NCI-H1417 (cell line): Measurements from ENCODE around the gene NPHP3.
A peak's percentile ranks its signal among the peaks of the same experiment; 100 is the strongest.

ENCODE experiments used
- DNase-seq, 3 experiments: peaks; one replicate each; lab custom pipeline; 2025; lab: John Stamatoyannopoulos, UW

Gene NPHP3

DNA sequence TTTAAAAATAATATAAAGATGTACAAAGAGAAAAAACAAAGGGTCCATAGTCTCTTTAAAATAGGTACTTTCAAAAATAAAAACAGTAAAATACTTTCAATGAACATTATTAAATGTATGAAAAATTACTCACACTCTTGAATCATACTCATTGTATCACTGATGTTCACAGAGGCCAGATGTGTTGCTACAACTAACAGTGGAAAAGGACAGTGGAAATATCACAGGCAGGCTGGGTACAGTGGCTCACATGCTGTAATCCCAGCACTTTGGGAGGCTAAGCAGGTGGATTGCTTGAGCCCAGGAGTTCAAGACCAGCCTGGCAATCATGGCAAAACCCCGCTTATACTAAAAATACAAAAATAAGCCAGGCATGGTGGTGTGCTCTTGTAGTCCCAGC is 26.8 kb downstream of the NPHP3 start:
- no peak for DNase-seq

DNA sequence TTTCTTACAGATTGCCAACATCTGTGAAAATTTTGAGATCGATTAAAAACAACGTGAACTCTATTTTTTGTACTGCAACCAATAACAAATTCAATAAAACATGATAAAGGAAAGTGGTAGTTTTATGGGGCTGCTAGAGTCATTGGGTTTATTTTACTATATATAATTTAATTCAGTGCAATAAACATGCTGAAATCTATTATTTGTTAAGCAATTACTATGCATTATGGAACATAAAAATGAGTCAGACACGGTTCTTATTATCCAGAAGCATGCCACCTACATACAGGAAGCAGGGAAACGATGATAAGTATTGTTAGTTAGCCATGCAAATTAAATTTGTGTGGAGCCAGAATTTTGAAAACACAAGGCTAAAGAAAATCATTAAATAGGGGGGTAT is 27.2 kb downstream of the NPHP3 start:
- DNase-seq = peak in 1 of 3 experiments; percentile 29

DNA sequence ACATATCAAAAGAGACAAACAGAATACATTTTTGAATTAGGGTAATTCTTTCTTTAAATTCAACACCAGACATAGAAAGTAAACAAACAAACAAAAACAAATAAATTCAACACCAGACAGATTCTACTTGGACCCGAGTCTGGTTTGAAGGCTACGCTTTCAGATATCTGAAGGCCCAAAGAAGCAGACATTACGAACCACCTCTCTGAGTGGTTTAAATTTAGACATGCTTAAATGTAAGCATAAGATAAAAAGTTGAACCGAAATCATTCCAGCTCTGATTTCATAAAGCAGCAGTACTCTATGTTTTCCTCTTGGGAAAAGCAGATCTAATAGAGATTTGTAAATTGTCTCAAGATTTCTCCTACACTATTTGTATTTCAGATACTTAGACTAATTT is 32.2 kb downstream of the NPHP3 start:
- DNase-seq = no peak

DNA sequence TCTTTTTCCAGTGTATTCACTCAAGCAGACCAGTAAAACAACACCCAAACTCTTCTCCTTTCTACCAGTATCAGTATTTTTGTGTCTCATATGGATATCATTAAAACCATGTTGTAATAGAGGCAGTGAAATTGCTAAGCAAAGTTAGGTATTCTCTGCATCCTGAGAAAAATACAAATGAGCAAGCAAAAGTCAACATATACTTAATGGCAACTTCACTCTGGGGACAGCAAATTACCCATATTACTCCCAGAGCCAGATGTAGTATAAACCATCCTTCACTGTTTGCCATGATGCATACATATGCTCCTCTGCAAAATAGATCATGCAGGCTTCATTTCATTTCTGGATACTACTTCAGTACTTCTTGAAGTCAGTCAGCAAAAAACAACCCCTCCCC is 40.0 kb downstream of the NPHP3 start:
- DNase-seq = no peak

DNA sequence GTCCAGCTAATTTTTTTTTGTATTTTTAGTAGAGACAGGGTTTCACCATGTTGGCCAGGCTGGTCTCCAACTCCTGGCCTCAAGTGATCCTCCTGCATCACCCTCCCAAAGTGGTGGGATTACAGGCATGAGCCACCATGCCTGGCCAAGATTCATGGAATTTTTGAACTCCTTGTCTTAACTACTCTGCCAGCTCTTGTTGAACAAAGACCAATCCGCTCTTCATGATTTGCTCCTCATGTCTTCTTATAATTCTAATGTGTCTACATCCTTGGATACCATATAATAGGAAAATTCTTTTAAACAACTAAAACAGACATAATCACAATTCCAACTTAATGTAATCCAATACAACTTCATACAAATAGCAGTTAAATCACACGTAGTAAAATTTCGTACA is 40.8 kb downstream of the NPHP3 start:
- DNase-seq = no peak

DNA sequence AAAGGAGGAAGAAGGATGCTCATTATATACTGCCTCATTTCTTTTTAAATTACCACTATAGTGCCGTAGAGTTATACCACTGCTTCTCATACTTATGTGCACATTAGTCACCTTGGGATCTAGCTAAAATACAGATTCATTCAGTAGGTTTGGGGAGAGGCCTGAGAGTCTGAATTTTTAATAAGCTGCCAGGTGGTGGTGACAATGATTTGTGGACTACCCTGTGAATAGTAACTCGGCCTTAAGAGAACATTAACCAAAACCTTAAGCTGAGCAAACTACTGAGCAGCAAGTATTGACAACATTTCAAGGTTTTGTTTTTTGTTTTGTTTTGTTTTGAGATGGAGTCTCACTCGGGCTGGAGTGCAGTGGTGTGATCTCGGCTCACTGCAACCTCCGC is 42.3 kb downstream of the NPHP3 start:
- peak in 1 of 3 experiments; percentile 41 for DNase-seq

DNA sequence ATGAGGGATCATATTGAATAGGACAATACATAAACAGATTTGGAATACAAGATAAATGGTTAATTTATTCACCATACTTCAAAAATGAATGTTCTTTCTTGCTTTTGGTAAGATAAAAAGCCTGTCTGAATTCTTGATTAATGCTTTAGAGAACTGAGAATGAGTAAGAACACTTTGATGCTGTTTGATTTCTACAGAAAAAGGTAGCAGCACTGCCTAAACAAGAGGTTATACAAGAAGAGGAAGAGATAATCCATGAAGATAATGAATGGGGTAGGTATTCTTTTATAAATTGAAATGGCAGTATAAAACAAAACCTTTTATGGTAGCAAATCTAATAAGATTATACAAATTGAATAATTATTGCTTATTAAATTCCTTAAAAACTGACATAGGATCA is 46.8 kb downstream of the NPHP3 start:
- no peak for DNase-seq

DNA sequence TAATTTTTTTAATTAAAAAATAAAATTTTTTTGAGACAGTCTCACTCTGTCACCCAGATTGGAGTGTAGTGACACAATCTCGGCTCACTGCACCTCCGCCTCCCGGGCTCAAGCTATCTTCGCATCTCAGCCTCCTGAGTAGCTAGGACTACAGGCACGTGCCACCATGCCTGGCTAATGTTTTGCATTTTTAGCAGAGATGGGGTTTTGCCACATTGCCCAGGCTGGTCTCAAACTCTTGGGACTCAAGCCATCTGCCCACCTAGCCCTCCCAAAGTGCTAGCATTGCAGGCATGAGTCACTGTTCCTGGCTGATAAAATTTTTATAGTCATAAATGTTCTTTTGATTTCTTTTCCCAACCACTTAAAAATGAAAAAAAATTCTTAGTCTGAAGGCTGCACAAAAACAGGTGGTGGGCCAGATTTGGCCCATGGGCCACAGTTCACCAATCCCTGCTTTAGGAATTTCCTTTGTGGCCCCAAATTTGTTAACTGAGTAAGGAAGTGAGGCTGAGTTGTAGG is 52.9 kb downstream of the NPHP3 start:
- DNase-seq = no peak

DNA sequence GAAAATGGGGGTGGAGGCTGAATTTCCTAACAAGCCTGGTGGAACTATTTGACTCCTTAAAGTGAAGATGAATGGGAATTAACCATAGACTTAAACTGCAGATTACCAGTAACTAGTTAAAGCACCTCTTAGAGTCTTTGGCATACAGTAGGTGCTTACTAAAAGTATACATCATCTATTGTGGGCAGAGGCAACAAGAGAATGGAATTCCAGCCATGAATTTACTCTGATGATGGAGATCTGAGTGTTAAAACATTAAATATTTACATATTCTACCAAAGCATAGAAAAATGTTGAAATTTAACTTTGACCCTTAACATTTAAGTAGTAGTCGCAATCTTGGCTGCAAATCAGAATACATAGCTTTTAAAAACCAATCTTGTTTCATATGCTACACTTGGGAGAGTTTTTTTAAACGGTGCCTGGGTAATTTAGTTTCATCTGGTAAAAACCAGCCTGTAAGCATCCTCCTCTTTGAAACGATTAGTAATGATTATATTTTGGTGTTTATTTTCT is 56.9 kb downstream of the NPHP3 start:
- no peak for DNase-seq

DNA sequence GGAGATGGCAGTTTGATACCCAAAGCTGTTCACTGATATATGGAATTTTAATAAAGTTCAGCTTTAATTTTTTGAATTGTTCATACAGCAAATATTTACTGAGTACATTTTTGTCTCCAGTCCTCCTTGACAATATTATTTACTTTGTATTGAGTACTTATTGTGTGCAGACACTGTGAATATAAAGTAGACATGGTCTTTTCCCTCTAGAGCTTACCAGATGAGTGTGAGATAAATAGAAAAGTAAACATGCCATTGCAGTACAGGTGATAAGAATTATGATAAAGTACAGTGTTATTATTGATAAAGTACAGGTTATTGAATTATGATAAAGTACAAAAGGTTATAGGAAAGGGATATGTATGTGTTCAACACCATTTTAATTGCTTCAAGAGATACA is 60.0 kb downstream of the NPHP3 start:
- peak in 1 of 3 experiments; percentile 3 for DNase-seq

DNA sequence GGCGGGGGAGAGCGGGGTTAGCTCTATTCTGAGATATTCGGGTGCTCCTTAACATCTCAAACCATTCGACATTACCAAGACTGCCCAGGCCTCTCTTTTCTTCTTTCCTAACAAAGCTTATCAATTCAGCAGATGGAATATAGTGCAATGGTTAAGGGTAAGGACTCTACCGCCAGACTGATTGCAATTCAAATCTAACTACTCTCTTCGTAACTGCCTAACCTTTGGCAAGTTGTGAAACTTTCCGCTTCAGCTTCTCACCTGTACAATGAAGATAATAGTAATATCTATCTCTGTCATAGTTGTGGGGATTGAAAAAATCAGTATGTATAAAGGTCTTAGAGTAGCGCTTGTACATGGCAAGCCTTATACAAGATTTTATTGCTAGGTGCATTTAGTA is 61.1 kb downstream of the NPHP3 start:
- DNase-seq = no peak

DNA sequence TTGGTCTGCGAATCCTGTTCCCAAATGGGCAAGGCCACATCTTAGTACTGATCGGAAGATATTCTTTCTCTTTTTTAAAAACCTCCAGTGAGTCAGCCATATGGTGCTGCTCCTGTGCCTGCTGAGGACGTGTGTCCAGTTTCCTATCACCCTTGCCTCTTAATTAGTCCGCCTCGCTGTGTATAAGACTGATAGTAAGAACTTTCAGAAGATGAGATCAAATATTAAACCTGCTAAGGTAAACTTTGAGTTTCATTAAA is 61.5 kb downstream of the NPHP3 start:
- DNase-seq = no peak

DNA sequence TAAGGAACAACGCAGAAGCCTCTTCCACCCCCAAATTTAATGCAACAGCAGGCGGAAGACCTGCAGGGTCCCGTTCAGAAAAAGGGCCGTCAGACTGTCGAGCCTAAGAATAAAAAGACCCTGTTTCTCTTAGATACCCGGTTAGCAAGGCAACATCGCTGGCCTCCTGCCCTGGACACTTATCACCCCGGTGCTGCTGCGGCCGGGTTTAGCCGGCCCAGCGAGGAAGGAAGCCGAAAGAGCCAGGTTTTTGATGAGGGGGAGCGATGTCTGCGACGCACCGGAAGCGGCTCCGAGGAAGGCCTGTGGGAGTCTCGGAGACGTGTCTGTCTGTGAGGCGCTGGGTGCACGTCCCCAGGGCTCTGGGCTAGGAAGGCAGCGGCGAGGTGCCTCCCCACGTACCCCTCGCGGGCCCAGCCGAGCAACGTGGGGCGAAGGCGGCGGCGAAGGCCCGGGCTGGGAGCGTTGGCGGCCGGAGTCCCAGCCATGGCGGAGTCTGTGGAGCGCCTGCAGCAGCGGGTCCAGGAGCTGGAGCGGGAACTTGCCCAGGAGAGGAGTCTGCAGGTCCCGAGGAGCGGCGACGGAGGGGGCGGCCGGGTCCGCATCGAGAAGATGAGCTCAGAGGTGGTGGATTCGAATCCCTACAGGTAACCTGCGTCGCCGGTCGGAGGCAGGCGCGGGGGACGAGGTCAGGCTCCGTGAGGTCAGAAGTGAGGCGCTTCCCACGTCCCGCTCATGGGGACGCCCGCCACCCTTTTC is 62.0 kb downstream of the NPHP3 start, which contains the start of gene UBA5:
TSS of gene UBA5 (plus strand) at position 278 of the 759 bp plus-strand sequence. CDS start at position 487, 209 bp downstream.
- DNase-seq = peak; percentile 69 to 85 (median 83)

DNA sequence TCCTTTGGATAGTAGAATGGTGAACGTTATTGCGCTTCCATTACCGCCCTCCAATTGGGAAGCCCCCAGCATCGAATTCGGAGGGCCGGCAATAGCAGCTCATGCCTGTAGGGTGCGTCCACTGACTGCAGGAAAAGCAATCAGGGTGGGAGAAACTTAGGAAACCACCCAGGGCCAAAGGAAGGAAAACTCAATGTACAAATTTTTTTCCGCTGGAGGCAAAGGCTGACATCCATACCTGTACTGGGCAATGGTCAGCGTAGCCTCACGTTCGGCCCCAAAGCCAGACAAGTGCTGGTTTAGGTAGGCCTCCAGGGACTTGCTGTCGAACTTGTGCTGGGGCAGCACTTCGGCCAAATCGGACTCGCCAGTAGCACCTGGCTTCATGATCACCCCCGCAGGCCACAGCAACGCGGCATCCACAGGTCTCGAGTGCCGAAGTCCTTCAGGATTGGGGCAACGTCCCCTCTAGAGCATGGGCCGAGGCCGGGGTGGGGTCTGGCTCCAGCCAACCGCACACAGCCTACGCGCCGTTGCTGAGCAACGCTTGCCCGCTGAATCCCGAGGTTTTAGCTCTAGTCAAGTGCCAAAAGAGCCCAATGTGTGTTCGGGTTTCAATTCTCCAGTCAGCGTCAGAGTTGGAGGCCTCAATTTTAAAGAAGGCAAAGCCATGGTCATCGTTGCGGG is 62.7 kb downstream of the NPHP3 start, which contains the start of gene ACAD11:
TSS of gene ACAD11 (minus strand) at position 445 of the 687 bp plus-strand sequence. CDS start at position 387, 58 bp downstream.
- peak; percentile 69 to 85 (median 80) for DNase-seq

DNA sequence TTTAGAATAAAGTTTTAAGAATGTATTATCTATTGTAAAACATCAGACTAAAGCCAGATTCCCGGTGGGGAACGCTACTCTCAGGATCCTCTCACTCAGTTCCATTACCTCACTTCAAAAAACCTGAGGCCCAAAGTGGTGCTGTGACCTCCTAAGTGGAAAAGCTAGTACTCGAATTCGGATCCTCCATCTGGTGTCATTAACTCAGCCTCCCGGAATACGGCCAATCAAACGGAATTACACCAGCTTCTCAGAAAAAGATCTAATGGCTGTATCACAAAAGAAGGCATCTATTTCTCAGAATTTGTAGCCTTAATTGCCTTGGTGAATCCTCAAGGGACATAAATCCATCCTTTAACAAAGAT is 63.2 kb downstream of the NPHP3 start:
- DNase-seq = peak in 2 of 3 experiments; percentile 51 to 69

DNA sequence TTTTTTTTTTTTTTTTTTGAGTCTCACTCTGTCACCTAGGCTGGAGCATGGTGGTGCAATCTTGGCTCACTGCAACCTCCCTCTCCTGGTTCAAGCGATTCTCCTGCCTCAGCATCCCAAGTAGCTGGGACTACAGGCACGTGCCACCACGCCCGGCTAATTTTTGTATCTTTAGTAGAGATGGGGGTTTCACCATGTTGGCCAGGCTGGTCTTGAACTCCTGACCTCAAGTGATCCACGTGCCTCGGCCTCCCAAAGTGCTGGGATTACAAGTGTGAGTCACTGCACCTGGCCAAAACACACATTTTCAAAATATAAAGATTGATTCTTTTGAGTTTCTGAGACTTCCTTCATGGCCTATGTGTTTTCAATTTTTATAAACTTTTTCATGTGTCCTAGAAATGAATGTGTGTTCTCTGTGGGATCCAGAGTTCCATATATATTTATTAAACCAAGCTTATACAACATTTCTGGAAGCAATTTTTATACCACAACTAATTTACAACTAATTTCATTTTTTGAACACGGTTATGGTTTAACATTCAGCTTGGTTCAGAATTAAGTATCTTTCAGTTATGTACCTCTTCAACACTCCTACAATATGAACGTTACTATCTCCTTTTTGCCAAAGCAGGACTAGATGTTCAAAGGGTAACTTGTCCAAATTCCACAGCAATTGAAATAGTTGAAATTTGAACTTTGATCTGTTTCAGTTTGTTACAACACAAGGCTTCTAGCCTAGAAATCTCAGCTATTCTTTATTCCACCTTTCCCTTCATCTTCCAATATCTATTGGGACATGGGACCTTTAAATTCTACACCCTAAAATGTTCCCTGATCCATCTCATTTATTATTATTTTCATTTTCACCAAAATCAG is 64.1 kb downstream of the NPHP3 start:
- no peak for DNase-seq

DNA sequence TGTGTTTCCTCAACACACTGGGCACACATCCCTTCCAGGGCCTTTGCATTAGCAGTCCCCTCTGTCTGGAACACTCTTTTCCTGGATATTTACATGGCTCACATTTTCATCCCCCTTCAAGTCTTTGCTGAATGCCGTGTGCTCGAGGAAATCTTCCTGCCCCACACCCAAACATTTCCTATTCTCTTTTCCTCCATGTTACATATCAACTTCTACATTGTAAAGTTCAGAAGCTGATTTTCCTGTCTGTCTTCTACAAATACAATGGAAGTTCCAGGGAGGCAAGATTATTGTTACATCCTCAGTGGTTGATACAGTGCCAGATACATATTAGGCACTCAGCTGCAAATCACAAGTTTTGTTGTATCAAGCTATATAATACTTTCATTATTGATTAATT is 66.7 kb downstream of the NPHP3 start:
- no peak for DNase-seq

DNA sequence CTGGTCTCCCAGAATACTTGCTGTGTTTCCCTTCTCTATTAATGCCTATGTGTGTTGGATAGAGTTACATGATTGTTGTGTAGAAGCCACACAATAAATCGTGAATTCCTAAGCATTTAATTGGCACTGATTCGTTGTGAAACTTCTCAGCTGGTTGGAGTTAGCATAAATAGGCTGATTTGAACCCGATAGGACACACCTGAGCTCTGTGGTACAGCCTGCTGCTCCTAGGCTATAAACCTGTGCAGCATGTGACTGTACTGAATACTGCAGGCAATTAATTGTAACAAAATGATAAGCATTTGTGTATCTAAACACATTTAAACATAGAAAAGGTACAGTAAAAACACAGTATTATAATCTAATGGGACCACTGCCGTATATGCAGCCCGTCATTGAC is 67.5 kb downstream of the NPHP3 start:
- DNase-seq = peak in 1 of 3 experiments; percentile 53

DNA sequence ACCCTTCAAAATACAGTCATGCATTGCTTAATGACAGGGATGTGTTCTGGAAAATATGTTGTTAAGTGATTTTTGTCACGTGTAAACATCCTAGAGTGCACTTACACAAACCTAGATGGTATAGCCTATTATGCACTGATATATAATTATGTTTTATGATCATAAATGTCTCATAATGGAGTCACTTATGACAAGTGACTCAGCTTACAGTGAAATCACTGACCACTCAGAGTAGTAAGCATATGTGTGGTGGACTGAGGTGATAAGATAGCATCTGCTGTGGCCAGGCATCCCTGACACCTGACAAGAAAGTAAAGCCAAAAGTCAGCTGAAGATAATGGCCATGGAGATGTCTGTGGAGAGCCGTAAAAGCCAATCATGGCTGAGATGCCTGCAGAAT is 68.0 kb downstream of the NPHP3 start:
- DNase-seq = peak; percentile 61 to 94 (median 93)

DNA sequence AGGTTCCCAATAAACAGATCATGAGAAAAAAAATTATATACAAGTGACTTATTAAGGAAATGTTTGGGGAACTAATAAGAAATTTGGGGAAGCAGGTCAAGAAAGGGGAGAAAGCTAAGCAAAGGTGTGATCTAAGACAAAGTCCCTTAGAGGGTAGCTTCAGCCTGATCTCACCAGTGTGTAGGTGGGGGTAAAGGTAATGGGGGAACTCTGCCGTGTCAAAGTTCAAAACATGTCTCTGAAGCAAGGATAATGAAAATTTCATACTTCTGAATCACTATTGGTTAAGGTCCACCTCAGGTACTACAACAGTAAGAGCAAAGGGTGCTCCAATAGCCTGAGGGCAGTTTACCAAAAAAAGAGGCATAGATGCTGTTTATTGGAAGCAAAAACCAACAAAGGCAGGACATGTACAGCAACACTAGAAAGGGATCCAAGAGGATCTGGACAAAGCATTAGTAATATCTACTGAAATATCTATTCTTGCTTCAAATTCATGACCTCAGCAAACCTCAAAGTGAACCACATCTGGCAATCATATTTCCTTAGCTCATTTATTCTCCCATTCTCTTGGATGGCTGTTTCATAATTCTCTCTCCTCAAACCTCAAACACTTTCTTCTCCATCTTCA is 69.5 kb downstream of the NPHP3 start:
- DNase-seq = peak in 1 of 3 experiments; percentile 21

DNA sequence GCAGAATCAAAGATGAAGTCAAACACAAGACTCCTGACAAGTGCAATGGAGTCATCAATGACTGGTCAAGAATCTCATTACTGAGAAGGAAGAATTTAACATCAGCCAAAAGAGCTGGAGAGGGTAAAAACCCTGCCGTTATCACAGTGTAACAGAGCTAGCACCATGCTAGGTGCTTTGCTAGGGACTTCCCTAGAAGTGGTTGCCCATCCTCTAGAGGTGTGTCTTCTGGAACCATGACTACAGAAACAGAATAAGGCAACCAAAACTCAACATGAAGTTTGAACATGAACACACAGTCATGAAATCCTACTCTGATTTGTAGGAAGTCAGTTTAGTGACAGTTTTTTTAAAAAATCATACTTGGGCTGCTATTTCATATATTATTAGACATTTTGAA is 72.1 kb downstream of the NPHP3 start:
- DNase-seq = no peak

DNA sequence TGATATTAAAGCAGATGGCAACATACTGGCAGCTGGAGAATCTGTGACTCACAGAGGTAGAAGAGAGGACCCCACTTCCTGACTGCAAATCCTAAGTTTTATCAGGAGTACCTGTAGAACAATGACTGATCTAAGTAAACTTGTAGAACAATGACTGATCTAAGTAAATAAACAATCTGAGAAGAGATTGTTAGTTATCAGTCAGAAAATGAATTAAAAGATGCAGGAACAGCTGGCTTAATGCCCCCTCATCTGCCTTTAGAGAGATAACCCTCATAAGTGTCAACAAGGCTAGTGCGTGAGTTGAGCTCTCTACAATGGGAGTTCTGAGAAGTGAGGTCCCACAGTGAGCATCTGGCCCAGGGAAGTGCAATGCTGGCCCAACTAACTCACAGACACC is 77.2 kb downstream of the NPHP3 start:
- no peak for DNase-seq
